Mucosa of stomach (tissue), 1 donor: ENCODE results near the gene CLASP2.

Source experiments
- H3K27me3 ChIP-seq: one replicate; pipeline ENCODE4 v1.7.0; 2013; ENCODE audit warnings: mild to moderate bottlenecking, low read length; ENCODE audit not compliant: control insufficient read depth, insufficient read depth
- H3K36me3 ChIP-seq: one replicate; pipeline ENCODE4 v1.7.0; 2013; ENCODE audit warnings: low read length; ENCODE audit not compliant: control insufficient read depth, insufficient read depth
- H3K4me1 ChIP-seq: one replicate; pipeline ENCODE4 v1.7.0; 2013; ENCODE audit warnings: mild to moderate bottlenecking, low read length; ENCODE audit not compliant: control insufficient read depth, insufficient read depth
- H3K4me3 ChIP-seq: one replicate; pipeline ENCODE4 v1.7.0; 2013; ENCODE audit warnings: low read length
- H3K9ac ChIP-seq: one replicate; pipeline ENCODE4 v1.7.0; 2013; ENCODE audit warnings: mild to moderate bottlenecking, low read length, moderate library complexity
- H3K9me3 ChIP-seq: one replicate; pipeline ENCODE4 v1.7.0; 2013; ENCODE audit warnings: mild to moderate bottlenecking, low read length, moderate library complexity; ENCODE audit not compliant: control insufficient read depth
- donor health status: Pancreatic carcinoma.

CLASP2 gene

DNA sequence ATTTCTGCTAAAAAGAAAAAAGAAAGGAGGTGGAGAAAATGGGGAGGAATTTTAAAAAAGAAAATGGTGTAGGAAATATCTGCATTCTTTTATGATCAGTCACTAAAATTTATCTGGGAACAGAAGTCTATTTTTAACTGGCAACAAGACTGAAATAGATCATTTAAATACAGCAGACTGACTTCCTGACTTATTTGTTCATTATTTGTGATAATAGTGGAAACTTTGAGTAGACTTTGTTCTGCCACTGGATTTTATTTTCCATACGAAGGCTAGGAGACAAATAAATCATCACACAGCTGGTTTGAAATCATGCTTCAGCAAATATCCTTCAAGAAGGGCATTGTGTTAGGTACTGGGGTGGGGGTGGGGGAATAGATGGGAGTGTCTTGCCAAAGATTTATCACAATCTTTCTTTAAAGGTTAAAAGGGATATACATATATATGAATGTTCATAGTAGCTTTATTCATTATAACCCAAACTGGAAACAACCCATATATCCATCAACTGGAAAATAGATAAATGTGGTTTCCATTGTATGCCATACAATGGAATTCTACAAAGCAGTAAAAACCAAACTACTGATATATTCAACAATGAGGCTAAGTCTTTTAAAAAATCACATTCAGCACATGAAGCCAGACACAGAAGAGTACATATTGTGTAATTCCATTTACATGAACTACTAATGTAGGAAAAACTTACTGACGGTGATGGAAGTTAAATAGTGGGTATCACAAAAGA is 4.7 kb upstream of the CLASP2 start:
- H3K27me3 ChIP-seq: no peaks in the 10 kb centered on the region
- no peaks in the 10 kb centered on the region for H3K36me3 ChIP-seq
- no peaks in the 10 kb centered on the region for H3K4me1 ChIP-seq
- H3K9me3 ChIP-seq: no peaks in the 10 kb centered on the region
- no peak overlapping the region for H3K9ac ChIP-seq
- no peak overlapping the region for H3K4me3 ChIP-seq

DNA sequence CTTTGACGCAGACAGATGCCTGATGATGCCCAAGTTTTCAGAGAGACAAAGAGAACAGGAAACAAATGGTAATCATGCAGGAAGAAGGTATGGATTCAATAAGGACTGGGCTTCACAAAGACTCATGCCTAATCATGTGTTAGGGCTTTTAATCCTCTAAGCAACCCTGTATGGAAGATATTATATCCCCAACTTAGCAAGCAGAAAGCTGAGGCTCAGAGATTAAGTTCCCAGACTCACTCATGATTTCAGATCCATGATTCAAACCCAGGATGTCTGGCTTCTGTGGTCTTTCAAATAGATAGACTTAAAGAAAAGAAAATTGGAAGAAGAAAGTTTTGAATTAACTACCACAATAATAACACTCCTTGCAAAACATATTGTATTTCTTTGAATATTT is 4.1 kb upstream of the CLASP2 start:
- Histone ChIP-seq H3K9me3 (no peaks in the 10 kb centered on the region), H3K27me3 (no peaks in the 10 kb centered on the region), H3K36me3 (no peaks in the 10 kb centered on the region)

DNA sequence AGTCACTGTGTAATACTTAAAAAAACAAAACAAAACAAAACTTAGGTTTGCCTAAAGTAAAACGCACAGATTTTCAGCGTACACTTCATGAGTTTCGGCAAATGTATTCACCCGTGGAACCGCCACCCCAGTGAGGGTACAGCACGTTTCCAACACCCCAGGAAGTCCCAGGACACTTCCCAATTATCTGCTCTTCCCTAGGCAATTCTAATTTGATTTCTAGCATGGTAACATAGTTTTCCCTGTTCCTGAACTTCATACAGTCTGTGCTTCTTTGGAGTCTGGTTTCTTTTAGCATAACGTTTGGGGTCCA is 497 bp upstream of the CLASP2 start:
- Histone ChIP-seq H3K9ac (peak overlapping the region; percentile 87), H3K4me3 (peak overlapping the region; percentile 56), H3K4me1 (no peaks in the 10 kb centered on the region), H3K9me3 (no peaks in the 10 kb centered on the region), H3K27me3 (no peaks in the 10 kb centered on the region), H3K36me3 (no peaks in the 10 kb centered on the region)

More for the DNA sequence above, 4.1 kb upstream of the CLASP2 start:
- Histone ChIP-seq H3K4me1 (no peaks in the 10 kb centered on the region), H3K9ac (no peak overlapping the region), H3K4me3 (no peak overlapping the region)

DNA sequence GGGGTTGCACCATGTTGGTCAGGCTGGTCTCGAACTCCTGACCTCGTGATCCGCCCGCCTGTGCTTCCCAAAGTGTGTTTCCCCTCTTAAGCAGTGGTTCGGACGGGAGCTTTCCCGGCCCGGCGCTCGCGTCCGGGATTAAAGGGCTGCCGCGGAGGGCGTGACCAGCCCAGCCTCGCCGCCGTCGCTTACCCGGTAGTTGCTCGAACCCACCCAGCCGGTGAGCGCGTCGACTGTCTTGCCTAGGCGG is 513 bp downstream of the CLASP2 start:
- H3K27me3 ChIP-seq: no peaks in the 10 kb centered on the region
- H3K36me3 ChIP-seq: no peaks in the 10 kb centered on the region
- no peaks in the 10 kb centered on the region for H3K4me1 ChIP-seq
- peak overlapping the region; percentile 87 for H3K9ac ChIP-seq
- H3K9me3 ChIP-seq: no peaks in the 10 kb centered on the region
- peak overlapping the region; percentile 56 for H3K4me3 ChIP-seq

DNA sequence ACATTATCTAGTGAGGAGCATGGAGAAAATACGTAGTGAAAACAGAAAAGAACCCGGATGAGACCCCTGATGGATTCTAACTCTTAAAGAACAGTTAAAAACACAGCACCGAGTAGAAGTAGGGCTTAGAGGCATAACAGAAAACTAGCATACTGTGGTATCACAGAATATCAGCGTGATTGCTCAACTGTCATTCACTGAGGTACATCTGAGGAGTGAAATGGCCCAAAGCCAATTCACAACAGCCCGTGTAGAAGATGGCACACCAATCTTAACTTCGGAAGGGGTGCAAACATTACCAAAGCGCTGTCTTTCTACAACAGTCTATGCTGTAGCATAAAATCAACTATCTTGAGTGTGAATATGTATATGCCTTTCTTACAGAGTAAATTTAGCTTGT is 1.8 kb downstream of the CLASP2 start:
- H3K36me3 ChIP-seq: no peaks in the 10 kb centered on the region
- H3K4me1 ChIP-seq: no peaks in the 10 kb centered on the region
- no peaks in the 10 kb centered on the region for H3K27me3 ChIP-seq
- H3K9me3 ChIP-seq: no peaks in the 10 kb centered on the region
- no peak overlapping the region for H3K9ac ChIP-seq
- H3K4me3 ChIP-seq: no peak overlapping the region

DNA sequence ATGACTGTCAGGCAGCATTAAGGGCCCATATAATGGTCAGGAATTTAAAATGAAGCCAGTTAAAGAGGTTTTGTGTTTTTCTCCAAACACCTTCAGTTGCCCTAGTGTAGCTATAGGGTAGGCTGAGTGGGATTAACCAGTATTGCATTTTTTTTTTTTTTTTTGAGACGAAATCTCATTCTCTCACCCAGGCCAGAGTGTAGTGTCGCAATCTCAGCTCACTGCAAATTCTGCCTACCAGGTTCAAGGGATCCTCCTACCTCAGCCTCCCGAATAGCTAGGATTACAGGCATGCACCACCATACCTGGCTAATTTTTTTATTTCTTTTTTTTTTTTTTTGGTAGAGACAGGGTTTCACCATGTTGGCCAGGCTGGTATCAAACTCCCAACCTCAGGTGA is 7.0 kb downstream of the CLASP2 start:
- no peak overlapping the region for H3K4me3 ChIP-seq
- H3K27me3 ChIP-seq: no peaks in the 10 kb centered on the region
- H3K36me3 ChIP-seq: no peaks in the 10 kb centered on the region
- no peak overlapping the region for H3K9ac ChIP-seq
- no peaks in the 10 kb centered on the region for H3K4me1 ChIP-seq
- no peaks in the 10 kb centered on the region for H3K9me3 ChIP-seq

DNA sequence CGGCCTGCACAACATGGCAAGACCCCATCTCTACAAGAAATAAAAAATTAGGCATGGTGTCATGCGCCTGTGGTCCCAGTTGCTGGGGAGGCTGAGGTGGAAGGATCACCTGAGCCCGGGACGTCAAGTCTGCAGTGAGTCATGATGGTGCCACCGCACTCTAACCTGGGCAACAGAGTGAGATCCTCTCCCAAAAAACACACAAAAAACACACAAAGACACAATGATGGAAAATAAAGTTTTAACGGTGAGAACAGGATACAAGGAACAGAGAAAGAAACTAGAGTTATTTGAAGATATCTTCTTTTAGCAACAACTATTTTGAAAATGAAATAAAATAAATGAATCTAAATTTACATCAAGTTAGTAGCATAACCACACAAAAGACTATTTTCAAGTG is 12.0 kb downstream of the CLASP2 start:
- Histone ChIP-seq H3K9ac (no peak overlapping the region), H3K4me3 (no peak overlapping the region)

DNA sequence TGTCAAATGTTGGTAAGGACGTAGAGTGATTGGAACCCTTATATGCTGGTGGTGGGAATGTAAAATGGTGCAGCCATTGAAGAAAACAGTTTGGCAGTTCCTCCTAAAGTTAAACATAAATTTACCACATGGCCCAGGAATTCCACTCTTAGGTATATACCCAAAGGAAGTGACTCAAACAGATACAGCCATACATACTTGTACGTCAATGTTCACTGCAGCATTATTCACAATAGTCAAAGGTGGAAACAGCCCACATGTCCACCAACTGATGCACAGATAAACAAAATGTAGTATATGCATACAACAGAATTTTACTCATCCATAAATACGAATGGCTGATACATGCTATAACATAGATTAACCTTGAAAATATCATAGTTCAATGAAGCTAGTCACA is 13.2 kb downstream of the CLASP2 start:
- Histone ChIP-seq H3K4me3 (no peak overlapping the region), H3K9ac (no peak overlapping the region), H3K9me3 (no peaks in the 10 kb centered on the region), H3K36me3 (no peaks in the 10 kb centered on the region), H3K27me3 (no peaks in the 10 kb centered on the region), H3K4me1 (no peaks in the 10 kb centered on the region)

More for the DNA sequence above, 12.0 kb downstream of the CLASP2 start:
- no peaks in the 10 kb centered on the region for H3K36me3 ChIP-seq
- no peaks in the 10 kb centered on the region for H3K4me1 ChIP-seq
- H3K9me3 ChIP-seq: no peaks in the 10 kb centered on the region
- H3K27me3 ChIP-seq: no peaks in the 10 kb centered on the region

DNA sequence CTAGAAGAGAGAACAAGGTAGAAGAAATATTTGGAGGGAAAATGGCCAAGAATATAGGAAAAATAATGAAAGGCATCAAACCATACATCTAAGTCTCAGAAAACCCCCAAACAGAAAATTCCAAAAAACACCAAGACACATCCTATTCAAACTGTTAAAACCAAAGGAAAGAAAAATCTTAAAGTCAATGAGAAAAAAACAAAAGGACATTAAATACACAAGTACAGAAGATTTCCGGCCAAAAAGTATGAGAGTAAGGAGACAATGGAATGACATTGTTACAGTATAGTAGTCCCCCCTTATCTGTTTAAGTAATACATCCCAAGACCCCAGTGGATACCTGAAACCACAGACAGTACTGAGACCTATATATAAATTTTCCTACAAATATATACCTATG is 18.8 kb downstream of the CLASP2 start:
- Histone ChIP-seq H3K9ac (no peak overlapping the region), H3K4me3 (no peak overlapping the region), H3K36me3 (no peaks in the 10 kb centered on the region), H3K27me3 (no peaks in the 10 kb centered on the region), H3K9me3 (no peaks in the 10 kb centered on the region), H3K4me1 (no peaks in the 10 kb centered on the region)

DNA sequence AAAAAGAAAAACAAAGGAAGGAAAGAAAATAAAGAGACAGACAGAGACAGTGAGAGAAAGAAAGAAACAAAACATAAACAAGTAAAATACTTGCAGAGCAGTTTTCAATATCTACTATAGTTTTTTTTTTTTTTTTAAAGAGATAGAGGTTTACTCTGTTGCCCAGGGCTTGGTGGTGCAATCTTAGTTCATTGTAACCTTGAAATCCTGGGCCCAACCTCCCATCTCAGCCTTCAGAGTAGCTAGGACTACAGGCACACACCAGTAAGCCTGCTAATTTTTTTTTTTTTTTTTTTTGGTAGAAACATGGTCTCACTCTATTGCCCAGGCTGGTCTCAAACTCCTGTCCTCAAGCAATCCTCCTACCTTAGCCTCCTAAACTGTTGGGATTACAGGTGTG is 23.1 kb downstream of the CLASP2 start:
- Histone ChIP-seq H3K36me3 (no peaks in the 10 kb centered on the region), H3K4me3 (no peak overlapping the region), H3K9me3 (no peaks in the 10 kb centered on the region), H3K27me3 (no peaks in the 10 kb centered on the region), H3K4me1 (no peaks in the 10 kb centered on the region), H3K9ac (no peak overlapping the region)

DNA sequence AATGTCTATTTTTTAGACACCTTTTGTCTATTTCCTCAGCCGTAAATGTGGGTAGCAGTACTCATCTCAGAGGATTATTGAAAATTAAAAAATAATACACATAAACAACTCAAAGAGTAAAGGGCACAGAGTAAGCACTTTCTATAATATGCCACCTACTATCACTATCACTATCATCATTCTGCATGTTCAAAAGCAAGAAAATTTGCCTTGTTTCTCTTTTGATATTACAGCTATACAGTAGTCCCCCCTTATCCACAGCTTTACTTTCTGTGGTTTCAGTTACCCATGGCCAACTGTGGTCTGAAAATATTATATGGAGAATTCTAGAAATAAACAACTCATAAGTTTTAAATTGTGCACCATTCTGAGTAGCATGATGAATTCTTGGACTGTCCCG is 27.7 kb downstream of the CLASP2 start:
- Histone ChIP-seq H3K36me3 (no peaks in the 10 kb centered on the region), H3K4me3 (no peak overlapping the region), H3K9me3 (no peaks in the 10 kb centered on the region), H3K4me1 (no peaks in the 10 kb centered on the region), H3K27me3 (no peaks in the 10 kb centered on the region), H3K9ac (no peak overlapping the region)

DNA sequence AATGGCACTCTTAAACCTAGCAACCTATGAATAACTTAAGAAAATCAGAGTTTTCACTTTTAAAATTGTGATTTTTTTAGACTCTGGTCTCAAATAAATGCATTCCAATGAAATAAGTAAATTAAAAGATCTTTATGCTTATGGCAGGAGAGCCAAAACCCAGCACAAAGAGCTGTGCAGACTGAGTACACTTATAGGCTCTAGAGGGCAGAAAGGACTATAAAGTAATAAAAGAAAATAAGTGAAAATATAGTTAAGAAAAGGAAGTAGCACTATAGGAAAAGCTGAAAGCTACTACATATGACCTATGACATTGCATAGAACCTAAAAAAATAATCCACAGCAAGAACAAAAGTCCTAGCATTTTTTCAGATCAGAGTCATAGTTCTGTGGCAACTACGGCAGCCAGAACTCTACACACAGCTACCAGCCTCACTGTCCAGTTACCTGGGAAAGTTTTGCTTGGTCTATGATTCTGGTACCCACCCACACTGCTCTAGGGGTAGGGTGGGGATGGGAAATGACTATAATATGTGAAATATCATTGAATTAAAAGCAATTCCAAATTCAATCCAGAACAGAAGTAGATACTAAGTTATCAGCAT is 30.5 kb downstream of the CLASP2 start:
- Histone ChIP-seq H3K4me1 (no peaks in the 10 kb centered on the region), H3K4me3 (no peak overlapping the region), H3K36me3 (no peaks in the 10 kb centered on the region), H3K27me3 (no peaks in the 10 kb centered on the region), H3K9me3 (no peaks in the 10 kb centered on the region), H3K9ac (no peak overlapping the region)

DNA sequence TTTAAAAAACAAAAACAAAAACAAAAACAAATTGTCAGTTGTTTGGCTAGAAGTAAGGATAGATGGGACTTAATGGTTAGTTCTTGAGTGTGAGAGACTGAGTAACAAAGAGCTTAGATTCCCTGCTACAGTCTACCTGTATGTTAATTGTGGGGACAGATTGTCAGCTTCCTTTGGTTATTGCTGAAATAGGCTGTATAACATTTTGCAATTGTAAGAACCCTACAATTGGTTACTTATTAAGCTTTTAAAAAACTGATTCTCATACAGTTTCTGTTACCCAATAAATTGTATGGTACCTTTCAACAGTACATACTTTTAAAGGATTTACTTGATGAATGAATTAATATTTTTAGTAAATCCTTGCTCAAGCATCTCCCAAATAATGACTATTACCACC is 35.3 kb downstream of the CLASP2 start:
- Histone ChIP-seq H3K27me3 (no peaks in the 10 kb centered on the region), H3K36me3 (no peaks in the 10 kb centered on the region), H3K4me3 (no peak overlapping the region), H3K9me3 (no peaks in the 10 kb centered on the region), H3K9ac (no peak overlapping the region), H3K4me1 (no peaks in the 10 kb centered on the region)
